Trophoblast cell (in vitro differentiated cells and primary cell): ENCODE results near the gene PDE6C. TPM values are rescaled to one million over a fixed set of nuclear protein-coding genes. Genes with fewer than 3 reads are reported as not detected.

ENCODE experiments used
- DNase-seq, 2 donors: peaks; one replicate each; pipeline ENCODE4 v3.0.0-alpha.2; 2016
- H2AFZ ChIP-seq: 2 replicates; pipeline ENCODE4 v1.6.1; 2013; ENCODE audit warnings: low read length, moderate library complexity, mild to moderate bottlenecking; ENCODE audit not compliant: insufficient read depth, poor library complexity
- H2AK5ac ChIP-seq: 2 replicates; pipeline ENCODE4 v1.6.1; 2013; ENCODE audit warnings: mild to moderate bottlenecking, low read length
- H2BK120ac ChIP-seq: 2 replicates; pipeline ENCODE4 v1.6.1; 2013; ENCODE audit warnings: low read length, mild to moderate bottlenecking, moderate library complexity; ENCODE audit not compliant: insufficient read depth, poor library complexity
- H2BK12ac ChIP-seq: 2 replicates; pipeline ENCODE4 v1.6.1; 2013; ENCODE audit warnings: mild to moderate bottlenecking, low read length, moderate library complexity
- H2BK5ac ChIP-seq: 2 replicates; pipeline ENCODE4 v1.6.1; 2013; ENCODE audit warnings: low read length, low read depth, moderate library complexity, mild to moderate bottlenecking; ENCODE audit not compliant: poor library complexity
- H3K14ac ChIP-seq: 2 replicates; pipeline ENCODE4 v1.6.1; 2013; ENCODE audit warnings: mild to moderate bottlenecking, low read length
- H3K18ac ChIP-seq: 2 replicates; pipeline ENCODE4 v1.6.1; 2013; ENCODE audit warnings: mild to moderate bottlenecking, low read length
- H3K23ac ChIP-seq: 2 replicates; pipeline ENCODE4 v1.6.1; 2013; ENCODE audit warnings: low read length
- H3K27ac ChIP-seq: 2 replicates; pipeline ENCODE4 v1.5.1; 2013; ENCODE audit warnings: low read depth, mild to moderate bottlenecking, inconsistent platforms, low read length, moderate library complexity
- H3K27me3 ChIP-seq: 2 replicates; pipeline ENCODE4 v1.6.1; 2013; ENCODE audit warnings: inconsistent platforms, mild to moderate bottlenecking, low read length, moderate library complexity; ENCODE audit not compliant: insufficient read depth
- H3K36me3 ChIP-seq, 2 experiments: 1 replicate in 1 of 2; 2 replicates in 1 of 2; pipeline ENCODE4 v1.6.1; 2013; ENCODE audit warnings: low read length in 2 of 2, mild to moderate bottlenecking in 2 of 2, moderate library complexity in 1 of 2; ENCODE audit not compliant: insufficient read depth in 2 of 2, control insufficient read depth in 1 of 2
- H3K4ac ChIP-seq: 2 replicates; pipeline ENCODE4 v1.6.1; 2013; ENCODE audit warnings: low read depth, mild to moderate bottlenecking, low read length, moderate library complexity
- H3K4me1 ChIP-seq, 2 experiments: 1 replicate in 1 of 2; 2 replicates in 1 of 2; pipeline ENCODE4 v1.6.1; 2013; ENCODE audit warnings: low read length in 2 of 2, mild to moderate bottlenecking in 2 of 2, moderate library complexity in 1 of 2; ENCODE audit not compliant: insufficient read depth in 2 of 2, control insufficient read depth in 1 of 2
- H3K4me2 ChIP-seq: 2 replicates; pipeline ENCODE4 v1.6.1; 2013; ENCODE audit warnings: inconsistent platforms, mild to moderate bottlenecking, low read length, moderate library complexity
- H3K4me3 ChIP-seq: 2 replicates; pipeline ENCODE4 v1.5.1; 2013; ENCODE audit warnings: mild to moderate bottlenecking, low read depth, low read length, inconsistent platforms
- H3K79me1 ChIP-seq: one replicate; pipeline ENCODE4 v1.6.1; 2013; ENCODE audit warnings: low read length
- H3K79me2 ChIP-seq: 2 replicates; pipeline ENCODE4 v1.6.1; 2013; ENCODE audit warnings: low read length, mild to moderate bottlenecking; ENCODE audit not compliant: control insufficient read depth, insufficient read depth, poor library complexity
- H3K9ac ChIP-seq: 2 replicates; pipeline ENCODE4 v1.6.1; 2013; ENCODE audit warnings: mild to moderate bottlenecking, low read length
- H3K9me3 ChIP-seq: 2 replicates; pipeline ENCODE4 v1.6.1; 2013; ENCODE audit warnings: low read depth, mild to moderate bottlenecking, control low read depth, inconsistent platforms, low read length; ENCODE audit not compliant: insufficient read depth
- H4K12ac ChIP-seq: 2 replicates; pipeline ENCODE4 v1.6.1; 2013; ENCODE audit warnings: low read depth, mild to moderate bottlenecking, low read length, moderate library complexity
- H4K8ac ChIP-seq: 2 replicates; pipeline ENCODE4 v1.6.1; 2013; ENCODE audit warnings: low read depth, mild to moderate bottlenecking, low read length, moderate library complexity
- H4K91ac ChIP-seq: one replicate; pipeline ENCODE4 v1.6.1; 2013; ENCODE audit warnings: low read depth, mild to moderate bottlenecking, low read length, moderate library complexity
- WGBS: extraction: QIAGEN DNeasy Blood & Tissue Kit; methylation state at CpG from one replicate; pipeline ENCODE4 v1.1.7; 2013; ENCODE audit warnings: missing lambda C conversion rate; ENCODE audit not compliant: insufficient read length, insufficient coverage; ENCODE audit errors: extremely low coverage; 5-methylcytosine and 5-hydroxymethylcytosine counted together
- polyA plus RNA-seq: library from polyadenylated mRNA; stranded (reverse); fragments of 200-250 nt; gene quantifications from 2 replicates; pipeline ENCODE4 v1.2.3, GENCODE V29; 2013

The PDE6C gene
- polyA plus RNA-seq, result not detected in 2 replicates

DNA sequence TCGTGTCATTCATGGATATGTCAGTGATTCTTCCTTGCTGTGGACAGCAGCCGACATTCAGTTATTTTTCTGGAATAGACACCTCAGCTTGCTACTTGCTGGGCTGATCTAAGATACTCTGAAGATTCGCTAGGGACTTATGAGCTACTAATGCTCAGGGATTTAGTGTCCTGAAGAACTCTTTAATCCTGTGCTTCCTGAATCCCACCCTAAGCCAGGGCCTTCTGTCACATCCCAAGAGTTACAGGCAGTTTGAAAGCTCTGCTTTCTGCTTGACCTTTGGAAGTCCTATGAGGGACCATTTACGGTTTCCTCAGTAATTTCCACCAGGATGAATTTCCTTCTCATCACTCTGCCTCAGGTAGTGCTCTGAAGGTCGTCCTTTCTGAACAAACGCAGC, at the start of gene PDE6C:
Gene PDE6C, plus strand, starts transcription at position 227 of the 400 bp plus-strand sequence. CDS start 189 bp downstream, outside the sequence.
- H2AFZ ChIP-seq, result no peak within 1 kb of the TSS
- WGBS, result no CpG with 5 or more reads among the region's 6 CpGs
- DNase-seq, result no peak

GRCh38 chr10:93565446-93565845, 46.9 kb upstream of the PDE6C start:
- H3K14ac ChIP-seq, result no peak overlapping the region
- no peak overlapping the region for H3K27ac ChIP-seq
- no peak overlapping the region for H3K4me3 ChIP-seq
- WGBS, result no CpG with 5 or more reads among the region's 3 CpGs
- no peak overlapping the region for H2BK120ac ChIP-seq
- H4K12ac ChIP-seq, result no peak overlapping the region
- H3K4ac ChIP-seq, result no peak overlapping the region
- no peak overlapping the region for H3K23ac ChIP-seq
- no peaks in the 10 kb centered on the region for H3K79me2 ChIP-seq
- H2AFZ ChIP-seq, result no peak overlapping the region
- no peak overlapping the region for H2AK5ac ChIP-seq
- H3K4me2 ChIP-seq, result no peak overlapping the region
- no peaks in the 10 kb centered on the region for H3K36me3 ChIP-seq
- H3K18ac ChIP-seq, result no peak overlapping the region
- peaks cover 24% of the 10 kb centered on the region for H3K27me3 ChIP-seq
- H4K8ac ChIP-seq, result no peak overlapping the region
- peaks cover 3% of the 10 kb centered on the region for H3K9me3 ChIP-seq
- H4K91ac ChIP-seq, result no peak overlapping the region
- no peak for DNase-seq
- H3K4me1 ChIP-seq, result peaks cover 9 to 12% of the 10 kb centered on the region in 2 experiments
- H3K79me1 ChIP-seq, result no peaks in the 10 kb centered on the region
- H2BK5ac ChIP-seq, result no peak overlapping the region
- H3K9ac ChIP-seq, result no peak overlapping the region
- no peak overlapping the region for H2BK12ac ChIP-seq

More for the DNA sequence above, at the start of gene PDE6C:
- Histone ChIP-seq H3K4me1 (no peaks in the 10 kb centered on the region), H4K8ac (no peak within 1 kb of the TSS), H3K27me3 (no peaks in the 10 kb centered on the region), H3K18ac (no peak within 1 kb of the TSS), H4K91ac (no peak within 1 kb of the TSS), H3K4ac (no peak within 1 kb of the TSS), H3K79me1 (no peaks in the 10 kb centered on the region), H4K12ac (no peak within 1 kb of the TSS), H2BK120ac (no peak within 1 kb of the TSS), H2BK5ac (no peak within 1 kb of the TSS), H2BK12ac (no peak within 1 kb of the TSS), H2AK5ac (no peak within 1 kb of the TSS), H3K79me2 (no peaks in the 10 kb centered on the region), H3K9ac (no peak within 1 kb of the TSS), H3K4me2 (no peak within 1 kb of the TSS), H3K4me3 (no peak within 1 kb of the TSS), H3K23ac (no peak within 1 kb of the TSS), H3K14ac (no peak within 1 kb of the TSS), H3K9me3 (no peaks in the 10 kb centered on the region), H3K36me3 (no peaks in the 10 kb centered on the region), H3K27ac (no peak within 1 kb of the TSS)

GRCh38 chr10:93566435-93567276, 45.7 kb upstream of the PDE6C start, which contains the start of gene FFAR4:
TSS of gene FFAR4 (plus strand) at chr10:93566665. CDS start at chr10:93566721, 56 bp downstream.
- peak within 1 kb of the TSS; percentile 98 for H3K4me2 ChIP-seq
- no peak within 1 kb of the TSS for H2BK120ac ChIP-seq
- no peak within 1 kb of the TSS for H3K9ac ChIP-seq
- no peak within 1 kb of the TSS for H2BK5ac ChIP-seq
- peaks cover 3% of the 10 kb centered on the region for H3K9me3 ChIP-seq
- no peaks in the 10 kb centered on the region for H3K36me3 ChIP-seq
- WGBS, result no CpG with 5 or more reads among the region's 85 CpGs
- H2AFZ ChIP-seq, result peak within 1 kb of the TSS; percentile 43
- peaks cover 7 to 12% of the 10 kb centered on the region in 2 experiments for H3K4me1 ChIP-seq
- no peaks in the 10 kb centered on the region for H3K79me2 ChIP-seq
- no peak within 1 kb of the TSS for H4K8ac ChIP-seq
- no peak within 1 kb of the TSS for H4K91ac ChIP-seq
- peak within 1 kb of the TSS; percentile 55 for H3K4me3 ChIP-seq
- no peak within 1 kb of the TSS for H3K4ac ChIP-seq
- no peak within 1 kb of the TSS for H2AK5ac ChIP-seq
- DNase-seq, result peak in 1 of 2 donors; percentile 18
- H4K12ac ChIP-seq, result no peak within 1 kb of the TSS
- no peak within 1 kb of the TSS for H3K14ac ChIP-seq
- H3K18ac ChIP-seq, result no peak within 1 kb of the TSS
- H3K79me1 ChIP-seq, result no peaks in the 10 kb centered on the region
- no peak within 1 kb of the TSS for H3K27ac ChIP-seq
- H2BK12ac ChIP-seq, result no peak within 1 kb of the TSS
- H3K23ac ChIP-seq, result no peak within 1 kb of the TSS
- peaks cover 24% of the 10 kb centered on the region for H3K27me3 ChIP-seq

- no CpG with 5 or more reads among the region's 33 CpGs for WGBS
- H3K9me3 ChIP-seq, result peaks cover 3% of the 10 kb centered on the region
- H3K79me2 ChIP-seq, result no peaks in the 10 kb centered on the region
- no peak overlapping the region for H3K4ac ChIP-seq
- no peak overlapping the region for H2AFZ ChIP-seq
- no peak for DNase-seq
- H4K8ac ChIP-seq, result no peak overlapping the region
- no peak overlapping the region for H2BK12ac ChIP-seq
- H4K91ac ChIP-seq, result no peak overlapping the region
- no peak overlapping the region for H3K18ac ChIP-seq
- no peak overlapping the region for H2AK5ac ChIP-seq
- H3K79me1 ChIP-seq, result no peaks in the 10 kb centered on the region
- no peak overlapping the region for H2BK120ac ChIP-seq
- H2BK5ac ChIP-seq, result no peak overlapping the region
- no peak overlapping the region for H4K12ac ChIP-seq
- no peak overlapping the region for H3K9ac ChIP-seq
- no peak overlapping the region for H3K4me3 ChIP-seq
- peaks cover 24% of the 10 kb centered on the region for H3K27me3 ChIP-seq
- H3K4me2 ChIP-seq, result peak overlapping the region; percentile 98
- H3K27ac ChIP-seq, result no peak overlapping the region
- peaks cover 7 to 12% of the 10 kb centered on the region in 2 experiments for H3K4me1 ChIP-seq
- no peak overlapping the region for H3K14ac ChIP-seq
- H3K23ac ChIP-seq, result no peak overlapping the region
- H3K36me3 ChIP-seq, result no peaks in the 10 kb centered on the region
These were observed 44.8 kb upstream of the PDE6C start for GRCh38 chr10:93567277-93568104.
